DND-41 (cell line): ENCODE measurements around the gene C17orf50.

Source experiments
- EZH2 ChIP-seq: IDR thresholded peaks from 3 replicates; pipeline ENCODE4 v1.6.1; 2012; ENCODE audit warnings: borderline replicate concordance, low read depth, mild to moderate bottlenecking, moderate library complexity, low read length, inconsistent platforms; ENCODE audit not compliant: severe bottlenecking
- TF ChIP-seq, protein P1 (sequence below): IDR thresholded peaks from 2 replicates; pipeline ENCODE4 v1.5.1; 2012; ENCODE audit warnings: borderline replicate concordance, low read length, moderate library complexity, mild to moderate bottlenecking; ENCODE audit not compliant: poor library complexity, severe bottlenecking; ENCODE audit errors: extremely low read depth

DNA sequence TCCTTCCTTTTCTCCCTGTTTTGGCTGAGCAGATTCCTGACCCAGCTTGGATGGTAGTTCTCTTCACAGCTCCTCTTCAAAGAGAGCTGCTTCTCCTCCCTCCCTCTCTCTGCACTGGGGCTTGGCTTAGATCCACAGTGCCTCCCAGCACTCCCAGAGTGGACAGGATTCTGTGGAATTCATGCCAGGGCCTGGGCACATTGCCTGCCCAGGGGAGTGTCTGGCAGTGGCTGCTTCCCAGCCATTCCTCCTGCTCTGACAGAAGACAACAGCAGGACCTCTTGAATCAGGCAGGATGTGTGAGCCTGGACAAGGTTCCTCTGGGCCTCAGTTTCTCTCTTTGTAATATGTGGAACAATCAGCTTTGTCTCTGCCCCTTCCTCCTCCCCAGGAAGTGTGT lies 39.3 kb downstream of the C17orf50 start:
- TF ChIP-seq EZH2, result no peak
- TF ChIP-seq, protein P1, sequence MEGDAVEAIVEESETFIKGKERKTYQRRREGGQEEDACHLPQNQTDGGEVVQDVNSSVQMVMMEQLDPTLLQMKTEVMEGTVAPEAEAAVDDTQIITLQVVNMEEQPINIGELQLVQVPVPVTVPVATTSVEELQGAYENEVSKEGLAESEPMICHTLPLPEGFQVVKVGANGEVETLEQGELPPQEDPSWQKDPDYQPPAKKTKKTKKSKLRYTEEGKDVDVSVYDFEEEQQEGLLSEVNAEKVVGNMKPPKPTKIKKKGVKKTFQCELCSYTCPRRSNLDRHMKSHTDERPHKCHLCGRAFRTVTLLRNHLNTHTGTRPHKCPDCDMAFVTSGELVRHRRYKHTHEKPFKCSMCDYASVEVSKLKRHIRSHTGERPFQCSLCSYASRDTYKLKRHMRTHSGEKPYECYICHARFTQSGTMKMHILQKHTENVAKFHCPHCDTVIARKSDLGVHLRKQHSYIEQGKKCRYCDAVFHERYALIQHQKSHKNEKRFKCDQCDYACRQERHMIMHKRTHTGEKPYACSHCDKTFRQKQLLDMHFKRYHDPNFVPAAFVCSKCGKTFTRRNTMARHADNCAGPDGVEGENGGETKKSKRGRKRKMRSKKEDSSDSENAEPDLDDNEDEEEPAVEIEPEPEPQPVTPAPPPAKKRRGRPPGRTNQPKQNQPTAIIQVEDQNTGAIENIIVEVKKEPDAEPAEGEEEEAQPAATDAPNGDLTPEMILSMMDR, result no peak
